Esophagus squamous epithelium (tissue), 5 donors: ENCODE data around the gene ABCB10. TPM values are rescaled to one million over a fixed set of nuclear protein-coding genes. Genes with fewer than 3 reads are reported as not detected.
"Not testable (repeated sequence)": the region's sequence is repeated elsewhere in the genome, so short reads cannot be mapped to it uniquely, and the experiment has no call there.

Experiments used
- DNase-seq: peaks from one replicate; lab custom pipeline; 2025; lab: John Stamatoyannopoulos, UW
- H3K27ac ChIP-seq, 4 donors: fragments of 200-600 bp; sonication (generic); one replicate each; pipeline ENCODE4 v1.5.1; 2016 to 2019; ENCODE audit warnings: mild to moderate bottlenecking in 1 of 4
- H3K27me3 ChIP-seq, 4 donors: fragments of 200-600 bp; sonication (generic); 1 replicate in 3 of 4; 2 replicates in 1 of 4; pipeline versions ENCODE4 v1.5.1 to v1.6.0; 2017 to 2021; ENCODE audit warnings: antibody characterized with exemption in 1 of 4
- H3K36me3 ChIP-seq, 3 donors: fragments of 200-600 bp; sonication (generic); one replicate each; pipeline ENCODE4 v1.5.1; 2016 to 2019
- H3K4me1 ChIP-seq, 3 donors: fragments of 200-600 bp; sonication (generic); one replicate each; pipeline ENCODE4 v1.5.1; 2017 to 2019
- H3K4me3 ChIP-seq, 4 donors: fragments of 200-600 bp; sonication (generic); 1 replicate in 3 of 4; 2 replicates in 1 of 4; pipeline ENCODE4 v1.5.1; 2016 to 2019; ENCODE audit warnings: mild to moderate bottlenecking in 2 of 4, moderate library complexity in 1 of 4
- H3K9me3 ChIP-seq, 3 donors: fragments of 200-600 bp; sonication (generic); one replicate each; pipeline ENCODE4 v1.5.1; 2016 to 2019
- POLR2A ChIP-seq, 4 donors: fragments of 450-650 bp; IDR thresholded peaks; one replicate each; pipeline ENCODE4 v1.6.1; 2017; ENCODE audit warnings: antibody characterized with exemption in 4 of 4, mild to moderate bottlenecking in 4 of 4, moderate library complexity in 3 of 4
- WGBS, 2 donors: methylation state at CpG; one replicate each; pipeline ENCODE4 v1.1.5; 2018; 5-methylcytosine and 5-hydroxymethylcytosine counted together
- intact Hi-C: fragments of 100-400 bp; cut with DNase I; formaldehyde crosslinking; loops from one replicate; pipeline ENCODE4 v1.15.0; 2022
- total RNA-seq, 4 donors: library from RNA; depleted of rRNA; stranded (reverse); fragments of >200 nt; gene quantifications; one replicate each; pipeline ENCODE4 v1.1.0, GENCODE V29; 2016
- TF ChIP-seq, protein P1 (sequence below), 6 experiments: fragments of 450-650 bp in 4 of 6; fragments of 200-600 bp in 2 of 6; sonication (generic) in 2 of 6; IDR thresholded peaks; one replicate each; pipeline ENCODE4 v1.5.1; 2016 to 2019; ENCODE audit warnings: antibody characterized with exemption in 6 of 6, mild to moderate bottlenecking in 4 of 6, moderate library complexity in 4 of 6
- donor health status: DM: yes; HTN: yes; CAD: no.

Gene ABCB10
- total RNA-seq, 4 donors from 2014 or later: 9.9 to 18.6 (median 14.3) TPM

- 55 to 62% methylated on average over 3 of the region's 3 CpGs for WGBS, 2 donors
- Histone ChIP-seq H3K36me3 (peaks cover 9 to 66% (median 13%) of the 10 kb centered on the region in 3 donors), H3K9me3 (no peaks in the 10 kb centered on the region), H3K27me3 (no peaks in the 10 kb centered on the region), H3K4me3 (no peak overlapping the region), H3K4me1 (peaks cover 0 to 34% (median 2%) of the 10 kb centered on the region in 3 donors), H3K27ac (peak overlapping the region in 1 of 4 donors; percentile 59)
- no peak for DNase-seq
- intact Hi-C loops: no loop called here
- no peak for TF ChIP-seq POLR2A (IDR thresholded peaks at IDR 0.05)
- TF ChIP-seq, protein P1, sequence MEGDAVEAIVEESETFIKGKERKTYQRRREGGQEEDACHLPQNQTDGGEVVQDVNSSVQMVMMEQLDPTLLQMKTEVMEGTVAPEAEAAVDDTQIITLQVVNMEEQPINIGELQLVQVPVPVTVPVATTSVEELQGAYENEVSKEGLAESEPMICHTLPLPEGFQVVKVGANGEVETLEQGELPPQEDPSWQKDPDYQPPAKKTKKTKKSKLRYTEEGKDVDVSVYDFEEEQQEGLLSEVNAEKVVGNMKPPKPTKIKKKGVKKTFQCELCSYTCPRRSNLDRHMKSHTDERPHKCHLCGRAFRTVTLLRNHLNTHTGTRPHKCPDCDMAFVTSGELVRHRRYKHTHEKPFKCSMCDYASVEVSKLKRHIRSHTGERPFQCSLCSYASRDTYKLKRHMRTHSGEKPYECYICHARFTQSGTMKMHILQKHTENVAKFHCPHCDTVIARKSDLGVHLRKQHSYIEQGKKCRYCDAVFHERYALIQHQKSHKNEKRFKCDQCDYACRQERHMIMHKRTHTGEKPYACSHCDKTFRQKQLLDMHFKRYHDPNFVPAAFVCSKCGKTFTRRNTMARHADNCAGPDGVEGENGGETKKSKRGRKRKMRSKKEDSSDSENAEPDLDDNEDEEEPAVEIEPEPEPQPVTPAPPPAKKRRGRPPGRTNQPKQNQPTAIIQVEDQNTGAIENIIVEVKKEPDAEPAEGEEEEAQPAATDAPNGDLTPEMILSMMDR (IDR thresholded peaks at IDR 0.05): no peak
Measured at GRCh38 chr1:229599218-229599954, 40.9 kb upstream of the ABCB10 start.

DNA sequence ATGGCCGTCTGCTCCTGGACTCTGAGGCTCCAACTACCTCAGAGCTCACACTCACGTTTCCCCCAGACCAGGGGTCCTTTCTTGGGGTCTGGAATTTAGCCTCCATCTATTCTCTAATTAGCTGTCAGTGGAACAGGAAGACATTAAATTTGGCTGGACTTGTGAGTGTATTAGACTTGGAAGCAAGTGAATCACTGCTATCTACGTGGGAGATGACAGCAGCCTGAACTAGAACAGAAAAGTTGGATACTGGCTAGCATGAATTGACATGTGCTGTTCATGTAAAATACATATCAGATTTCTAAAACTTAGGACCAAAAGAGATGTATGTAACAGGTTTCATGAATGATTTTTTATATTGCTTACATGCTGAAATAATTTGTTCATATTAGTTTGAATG, 39.4 kb upstream of the ABCB10 start:
- TF ChIP-seq, protein P1 (IDR thresholded peaks at IDR 0.05): no peak
- TF ChIP-seq POLR2A (IDR thresholded peaks at IDR 0.05): no peak
- H3K27me3 ChIP-seq: no peaks in the 10 kb centered on the region
- peaks cover 12 to 66% (median 18%) of the 10 kb centered on the region in 3 donors for H3K36me3 ChIP-seq
- H3K4me1 ChIP-seq: peaks cover 0 to 34% (median 2%) of the 10 kb centered on the region in 3 donors
- H3K27ac ChIP-seq: peak overlapping the region; percentile 40 to 85 (median 71)
- H3K4me3 ChIP-seq: peak overlapping the region in 1 of 4 donors; percentile 12
- DNase-seq: no peak
- H3K9me3 ChIP-seq: no peaks in the 10 kb centered on the region
- 59 to 83% methylated on average over 3 of the region's 3 CpGs for WGBS, 2 donors
- intact Hi-C loops: no loop called here

DNA sequence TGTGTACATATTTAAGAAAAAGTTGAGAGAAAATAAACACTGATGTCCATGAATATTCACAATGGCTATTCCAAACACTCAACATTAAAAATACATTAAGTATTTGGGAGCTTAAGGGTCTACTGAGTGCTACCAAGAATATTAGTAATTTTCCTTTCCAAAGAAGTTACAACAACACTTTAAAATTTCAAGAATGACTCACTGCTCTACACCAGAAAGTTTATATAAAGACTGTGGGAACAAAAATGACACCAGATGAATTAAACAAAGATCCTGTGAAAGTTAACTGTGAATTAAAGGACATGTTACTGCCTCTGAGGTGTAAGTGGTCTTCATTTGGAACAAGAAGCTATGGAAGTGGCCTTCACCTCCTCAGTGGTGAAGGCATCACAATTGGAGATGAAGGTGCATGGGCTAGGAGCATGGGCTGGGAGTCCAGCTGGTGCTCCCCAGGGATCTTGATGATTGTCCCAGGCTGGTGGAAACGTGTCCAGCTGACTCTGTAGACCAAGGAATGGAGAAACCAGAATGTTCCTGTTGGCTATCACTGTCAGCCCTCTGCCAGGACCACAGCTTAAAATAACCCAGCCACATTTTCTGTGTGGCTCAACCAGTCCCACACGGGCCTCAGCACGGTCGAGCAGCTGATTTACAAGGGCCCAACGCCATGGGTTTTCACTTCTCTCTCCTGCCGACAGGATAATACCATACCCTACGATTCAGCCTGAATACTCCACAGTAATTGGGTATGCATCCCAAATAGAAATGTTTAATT, 38.6 kb upstream of the ABCB10 start:
- Histone ChIP-seq H3K27ac (peak overlapping the region; percentile 14 to 85 (median 71)), H3K9me3 (no peaks in the 10 kb centered on the region), H3K4me1 (peaks cover 0 to 34% (median 2%) of the 10 kb centered on the region in 3 donors), H3K27me3 (no peaks in the 10 kb centered on the region), H3K36me3 (peaks cover 9 to 64% (median 10%) of the 10 kb centered on the region in 3 donors), H3K4me3 (peak overlapping the region in 1 of 4 donors; percentile 12)
- DNase-seq: no peak
- whole genome bisulfite sequencing, 2 donors: 65 to 66% methylated on average over 7 of the region's 7 CpGs
- intact Hi-C loops: no loop called here
- TF ChIP-seq POLR2A (IDR thresholded peaks at IDR 0.05): no peak
- TF ChIP-seq, protein P1 (IDR thresholded peaks at IDR 0.05): no peak

GRCh38 chr1:229595876-229596275, 37.4 kb upstream of the ABCB10 start:
- Histone ChIP-seq H3K4me1 (peaks cover 0 to 34% (median 2%) of the 10 kb centered on the region in 3 donors), H3K36me3 (peaks cover 6 to 64% (median 9%) of the 10 kb centered on the region in 3 donors), H3K27ac (peak overlapping the region in 3 of 4 donors; percentile 59 to 85 (median 83))
- intact Hi-C loops, H3K27me3 ChIP-seq, H3K9me3 ChIP-seq, H3K4me3 ChIP-seq, DNase-seq: not testable (repeated sequence)
- 100% methylated on average over 1 to 2 of the region's 7 CpGs for WGBS, 2 donors

- H3K9me3 ChIP-seq: no peaks in the 10 kb centered on the region
- no peak overlapping the region for H3K27ac ChIP-seq
- H3K4me3 ChIP-seq: no peak overlapping the region
- no peaks in the 10 kb centered on the region for H3K27me3 ChIP-seq
- TF ChIP-seq POLR2A (IDR thresholded peaks at IDR 0.05): no peak
- TF ChIP-seq, protein P1 (IDR thresholded peaks at IDR 0.05): no peak
- no peak for DNase-seq
- peaks cover 6 to 50% (median 9%) of the 10 kb centered on the region in 3 donors for H3K36me3 ChIP-seq
- WGBS, 2 donors: 94 to 95% methylated on average over 32 to 34 of the region's 34 CpGs
- H3K4me1 ChIP-seq: peaks cover 0 to 42% (median 2%) of the 10 kb centered on the region in 3 donors
- intact Hi-C loops: no loop called here
Measured at GRCh38 chr1:229594227-229595008, 35.9 kb upstream of the ABCB10 start.
